HG02840 (cell line): Measurements from ENCODE around the gene TMEM250.

Experiments used
- ATAC-seq: cut with Tn5 transposase; IDR thresholded peaks from one replicate; pipeline ENCODE4 v1.9.1; 2021; ENCODE audit warnings: mild to moderate bottlenecking, moderate library complexity, moderate number of reproducible peaks; ENCODE audit not compliant: unreplicated experiment, low FRiP score

The TMEM250 gene

GRCh38 chr9:136085815-136086212 is 32.9 kb downstream of the TMEM250 start:
- no peak for ATAC-seq

DNA sequence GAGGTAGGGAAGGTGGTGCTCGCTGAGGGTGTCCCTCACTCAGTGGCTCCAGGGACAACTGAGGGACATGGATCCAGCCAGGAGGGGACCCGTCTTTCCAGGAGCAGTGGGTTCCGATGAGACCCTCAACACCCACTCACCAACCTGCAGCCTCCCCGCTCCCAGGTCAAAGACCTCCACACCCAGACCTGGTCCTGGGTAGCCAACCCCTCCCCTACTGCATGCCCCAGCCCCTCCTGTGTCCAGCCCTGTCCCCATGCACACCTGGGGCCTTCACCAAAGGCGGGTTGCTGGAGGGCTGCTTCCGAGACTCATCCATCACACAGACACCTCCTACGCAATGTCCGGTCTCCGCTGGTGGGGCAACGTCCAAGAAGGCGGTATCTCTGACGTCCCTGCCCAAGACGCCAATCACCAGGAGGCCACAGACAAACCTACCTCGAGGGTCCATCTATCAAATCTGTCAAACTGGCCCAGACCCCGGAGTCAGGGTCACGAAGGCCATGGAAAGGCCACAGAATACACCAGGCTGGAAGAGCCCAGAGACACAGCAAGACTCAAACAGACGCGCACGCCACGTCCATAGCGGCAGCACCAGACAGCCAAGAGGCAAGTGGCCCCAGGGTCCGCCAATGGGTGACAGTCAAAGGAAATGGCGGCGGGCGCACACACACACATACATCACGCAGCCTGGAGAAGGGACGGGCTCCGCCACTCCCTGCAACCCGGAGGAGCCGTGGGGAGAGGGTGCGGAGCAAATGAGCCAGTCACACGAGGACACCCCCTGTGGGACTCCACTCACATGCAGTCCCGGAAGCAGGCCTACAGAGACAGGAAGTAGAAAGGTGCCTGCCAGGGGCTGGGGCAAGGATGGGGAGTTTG is 34.4 kb downstream of the TMEM250 start:
- ATAC-seq, result no peak

DNA sequence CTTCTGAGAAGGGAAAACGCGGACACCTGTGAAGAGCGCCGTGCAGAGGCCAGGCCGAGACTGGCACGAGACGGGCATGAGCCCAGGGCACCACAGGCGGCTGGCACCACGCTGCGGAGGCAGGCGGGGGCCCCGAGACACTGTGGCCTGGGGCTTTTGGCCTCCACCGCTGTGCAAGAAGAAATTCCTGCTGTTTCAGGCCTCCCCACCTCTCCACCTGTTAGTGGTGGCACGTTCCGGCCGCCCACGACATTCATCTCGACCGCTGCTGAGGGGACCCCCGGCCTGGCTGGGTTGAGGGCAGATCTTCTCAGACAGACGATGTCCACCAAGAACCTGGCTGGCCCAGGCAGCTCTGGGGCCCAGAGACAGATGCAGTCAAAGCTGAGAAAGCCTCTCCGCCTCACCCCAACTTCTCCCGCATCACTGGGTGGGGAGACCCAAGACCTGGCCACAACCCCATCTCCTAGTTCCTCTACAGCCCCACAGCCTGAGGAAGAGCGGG is 35.1 kb downstream of the TMEM250 start:
- no peak for ATAC-seq

GRCh38 chr9:136082496-136083361 is 35.9 kb downstream of the TMEM250 start:
- ATAC-seq, result no peak

DNA sequence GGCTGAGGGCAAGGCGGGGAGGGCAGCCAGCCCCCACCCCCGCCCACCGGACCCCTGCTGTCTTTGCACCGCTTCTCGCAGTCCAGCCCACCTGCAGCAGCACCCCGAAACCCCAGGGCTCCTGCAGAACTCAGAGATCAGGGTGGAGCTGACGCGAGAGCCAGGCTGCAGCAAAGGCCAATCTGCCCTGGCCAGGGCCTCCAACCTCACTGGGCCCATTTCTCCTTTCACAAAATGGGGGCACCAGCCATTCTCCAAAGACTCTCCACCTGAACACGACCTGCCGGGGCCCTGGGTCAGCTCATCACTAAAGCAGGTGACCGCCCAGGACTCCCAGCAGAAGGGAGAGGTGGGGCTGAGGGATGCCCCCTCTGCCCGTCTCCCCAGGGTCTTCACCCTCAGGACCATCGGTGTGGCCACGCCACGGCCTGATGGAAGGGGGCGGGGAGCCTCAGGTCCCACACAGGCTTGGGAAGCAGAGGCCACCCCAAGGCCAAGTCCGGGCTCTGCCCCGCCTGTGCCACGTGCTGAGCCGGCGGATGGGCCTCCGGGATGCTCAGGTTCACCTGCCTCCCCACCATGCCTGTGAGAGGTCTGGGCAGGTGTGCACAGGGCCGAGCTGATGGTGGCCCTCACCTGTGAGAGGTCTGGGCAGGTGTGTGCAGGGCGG is 36.7 kb downstream of the TMEM250 start:
- no peak for ATAC-seq

- ATAC-seq, result no peak
These were observed 37.4 kb downstream of the TMEM250 start for GRCh38 chr9:136081113-136081825.

DNA sequence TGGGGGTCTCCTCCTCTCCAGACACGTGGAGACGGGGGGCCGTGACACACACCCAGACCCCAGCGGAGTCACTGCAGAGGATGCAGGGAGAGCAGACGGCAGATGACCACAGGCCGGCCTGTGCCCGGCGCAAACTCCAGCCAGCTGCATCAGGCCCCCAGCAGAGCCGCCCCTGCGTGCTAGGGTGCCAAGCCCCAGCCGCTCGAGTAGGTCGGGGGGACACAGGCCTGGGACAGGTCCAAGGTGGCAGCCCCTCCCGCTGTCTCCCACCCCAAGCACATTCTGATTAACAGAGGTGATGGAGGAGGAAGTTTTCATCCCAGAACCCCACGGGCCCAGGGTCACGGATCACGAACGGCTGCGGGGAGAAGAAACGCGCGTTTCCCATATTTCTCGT is 38.0 kb downstream of the TMEM250 start:
- no peak for ATAC-seq

DNA sequence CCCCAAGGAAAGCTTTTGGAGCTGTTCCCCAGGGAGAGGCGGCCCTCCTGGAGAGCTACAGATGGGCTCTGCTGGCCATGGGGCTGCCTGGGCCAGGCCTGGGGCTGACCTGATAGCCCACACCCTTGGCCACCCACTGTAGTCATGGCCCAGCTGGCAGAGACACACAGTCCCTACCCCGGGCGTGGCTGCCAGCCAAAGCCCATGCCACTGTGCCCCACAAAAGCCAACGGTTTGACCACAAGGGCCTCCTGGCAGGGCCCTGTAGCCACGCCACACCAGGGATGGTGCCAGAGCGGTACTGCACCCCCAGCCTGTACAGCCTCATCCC is 38.8 kb downstream of the TMEM250 start:
- ATAC-seq, result no peak

- no peak for ATAC-seq
These were observed 39.3 kb downstream of the TMEM250 start for GRCh38 chr9:136079211-136079915.

DNA sequence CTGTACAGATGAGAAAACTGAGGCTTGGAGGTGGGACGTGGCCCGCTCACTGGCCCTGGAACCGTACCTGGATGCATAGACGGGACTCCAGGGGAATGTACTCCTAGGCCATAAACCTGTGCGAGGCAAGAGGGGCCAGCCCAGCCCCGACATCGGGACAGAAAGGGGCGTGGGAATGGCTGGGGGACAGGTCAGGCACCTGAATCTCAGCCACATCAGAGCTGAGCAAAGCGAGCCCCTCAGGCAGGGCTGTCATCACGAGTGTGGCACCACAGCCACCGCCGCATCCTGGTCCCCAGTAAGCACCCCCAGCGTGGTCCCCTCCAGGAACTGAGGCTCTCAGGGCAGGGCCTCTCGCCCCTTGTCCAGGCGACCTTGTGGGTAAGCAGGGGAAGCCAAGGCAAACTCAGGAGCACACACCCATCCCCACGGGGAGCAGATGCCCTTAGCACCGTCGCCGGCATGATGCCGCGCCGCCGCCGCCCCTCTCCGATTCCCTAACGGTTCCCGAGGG is 40.1 kb downstream of the TMEM250 start:
- no peak for ATAC-seq

GRCh38 chr9:136078024-136078423 is 40.7 kb downstream of the TMEM250 start:
- ATAC-seq, result no peak

DNA sequence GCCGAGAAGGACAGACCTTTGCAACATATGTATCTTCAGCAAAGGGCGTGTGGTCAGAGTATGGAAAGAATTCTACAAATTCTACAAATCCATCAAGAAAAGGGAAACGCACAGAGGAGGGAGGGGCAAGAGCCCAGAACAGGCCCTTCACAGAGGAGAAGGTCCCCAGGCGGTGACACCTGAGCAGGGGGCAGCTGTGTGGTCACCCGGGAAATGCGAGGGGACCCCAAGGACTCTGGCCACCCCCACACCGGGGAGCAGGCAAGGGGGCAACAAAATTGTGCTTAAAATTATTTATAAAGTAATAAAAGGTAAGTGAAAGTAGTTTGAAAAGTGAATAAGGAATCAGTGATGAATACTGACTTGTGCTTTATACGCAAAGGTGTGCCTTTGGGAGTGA is 41.2 kb downstream of the TMEM250 start:
- ATAC-seq, result no peak

- ATAC-seq, result no peak
These were observed 42.6 kb downstream of the TMEM250 start for GRCh38 chr9:136075881-136076678.

- no peak for ATAC-seq
These were observed 43.4 kb downstream of the TMEM250 start for GRCh38 chr9:136075134-136075841.

DNA sequence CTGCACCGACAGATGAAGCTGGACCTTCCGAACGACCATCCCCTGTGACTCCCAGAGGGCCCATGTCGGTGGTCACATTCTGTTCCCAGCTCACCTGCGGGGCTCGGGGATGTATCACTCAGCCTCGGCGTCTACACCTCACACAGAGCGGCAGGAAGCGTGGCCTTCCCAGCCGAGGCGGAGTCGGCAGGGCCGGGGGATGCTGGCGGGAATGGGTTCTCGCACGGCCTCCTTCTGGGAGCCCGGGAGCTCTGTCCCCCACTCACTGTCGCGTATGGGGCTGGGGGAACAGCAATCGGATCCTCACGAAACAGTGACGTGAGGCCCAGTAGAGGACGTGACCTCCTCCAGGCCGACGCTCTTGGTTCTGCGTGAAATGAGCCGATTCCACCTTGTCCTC is 44.0 kb downstream of the TMEM250 start:
- no peak for ATAC-seq
